Stimulated activated CD8-positive, alpha-beta memory T cell treated with anti-CD3 and anti-CD28 coated beads, Interleukin-4, amount 100 ng/mL, for 1 hour (primary cell): ENCODE data around the gene ARMH2.

Experiments used
- DNase-seq, 2 donors: peaks; one replicate each; pipeline ENCODE4 v3.0.0-alpha.2; 2020; ENCODE audit warnings: low read depth in 2 of 2, low spot score in 1 of 2

The ARMH2 gene

GRCh38 chr6:24821860-24822444 is 23.2 kb upstream of the ARMH2 start:
- DNase-seq: no peak

DNA sequence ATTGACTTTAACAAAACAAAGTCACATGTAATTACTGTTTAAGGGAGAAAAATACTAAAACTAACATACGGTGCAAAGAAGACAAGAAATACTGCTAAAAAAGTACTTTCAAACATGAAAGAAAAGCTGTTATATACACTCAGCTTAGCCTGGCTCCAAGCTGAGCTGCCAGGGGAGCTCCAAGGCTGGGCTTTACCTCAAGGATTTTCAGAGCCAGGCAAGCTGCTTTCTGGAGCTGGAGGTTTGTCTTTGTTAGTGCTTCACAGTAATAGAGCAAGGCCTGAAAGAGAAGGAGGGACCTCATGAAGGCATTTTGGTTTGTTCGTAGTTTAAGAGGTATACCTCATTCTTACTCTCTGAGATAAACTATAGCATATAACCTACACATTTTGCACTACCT is 19.6 kb upstream of the ARMH2 start:
- no peak for DNase-seq

DNA sequence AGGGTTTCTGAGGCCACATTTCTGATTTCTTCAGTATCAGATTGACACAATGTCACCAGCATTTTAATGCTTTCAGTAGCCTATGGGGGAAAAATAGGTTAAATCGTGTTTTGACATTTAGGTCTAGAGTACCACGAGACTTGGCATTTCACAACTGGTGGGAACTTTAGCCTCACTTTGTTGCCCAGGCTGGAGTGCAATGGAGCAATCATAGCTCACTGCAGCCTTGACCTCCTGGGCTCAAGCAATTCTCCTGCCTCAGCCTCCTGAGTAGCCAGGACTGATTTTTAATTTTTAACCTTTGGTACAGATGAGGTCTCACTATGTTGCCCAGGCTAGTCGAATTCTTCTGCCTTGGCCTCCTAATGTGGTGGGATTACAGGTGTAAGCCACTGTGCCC is 11.0 kb upstream of the ARMH2 start:
- no peak for DNase-seq

DNA sequence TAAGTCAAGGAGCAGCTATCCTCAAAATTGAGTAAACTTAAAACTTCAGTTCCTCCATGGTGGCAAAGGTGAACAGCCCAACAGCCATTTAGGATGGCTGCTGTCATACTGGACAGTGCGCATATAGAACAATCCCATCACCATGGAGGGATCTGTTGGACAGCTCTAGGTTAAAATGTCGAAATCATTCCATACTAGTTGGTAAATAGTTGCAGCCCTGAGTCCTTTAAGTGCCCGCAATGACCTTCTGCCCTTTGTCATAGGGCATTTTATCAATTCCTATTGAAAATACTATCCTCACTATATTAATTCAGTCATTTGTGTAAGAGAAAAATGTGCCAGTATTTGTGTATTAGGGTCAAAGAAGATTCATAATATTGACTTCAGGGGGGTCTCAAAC is 8.9 kb upstream of the ARMH2 start:
- DNase-seq: no peak

DNA sequence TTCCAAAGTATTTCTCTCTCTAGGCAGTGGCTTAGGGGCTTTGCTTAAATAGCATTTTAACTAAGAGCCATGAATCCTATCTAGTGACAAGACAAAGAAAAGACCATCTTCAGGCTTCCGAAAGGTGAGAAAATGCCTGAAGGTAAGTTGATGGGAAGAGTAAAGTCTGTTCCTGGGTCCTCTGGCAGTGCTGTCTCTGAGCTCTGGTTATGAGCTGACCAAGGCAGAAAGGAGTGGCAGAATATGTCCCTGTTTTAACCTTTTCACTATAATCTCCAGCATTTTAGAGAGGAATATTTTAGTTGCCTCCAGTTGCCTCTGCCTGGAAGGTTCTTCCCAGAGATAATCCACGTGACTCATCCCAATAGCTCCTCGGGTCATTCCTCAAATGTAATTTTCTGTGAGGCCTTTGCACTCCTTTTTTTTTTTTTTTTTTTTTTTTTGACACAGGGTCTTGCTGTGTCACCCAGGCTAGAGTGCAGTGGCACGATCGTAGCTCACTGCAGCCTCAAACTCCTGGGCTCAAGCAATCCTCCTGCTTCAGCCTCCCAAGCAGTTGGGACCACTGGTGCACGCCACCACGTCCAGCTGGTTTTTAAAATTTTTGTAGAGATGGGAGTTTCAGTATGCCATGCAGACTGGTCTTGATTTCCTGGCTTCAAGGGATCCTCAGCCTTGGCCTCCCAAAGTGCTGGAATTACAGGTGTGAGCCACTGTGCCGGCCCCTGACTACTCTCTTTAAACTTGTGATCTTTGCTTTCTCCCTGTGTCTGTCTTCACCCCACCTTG is 3.7 kb upstream of the ARMH2 start:
- no peak for DNase-seq

GRCh38 chr6:24799541-24799915 is 811 bp upstream of the ARMH2 start:
- DNase-seq: no peak

GRCh38 chr6:24797596-24798216 is 1.0 kb downstream of the ARMH2 start:
- no peak for DNase-seq

DNA sequence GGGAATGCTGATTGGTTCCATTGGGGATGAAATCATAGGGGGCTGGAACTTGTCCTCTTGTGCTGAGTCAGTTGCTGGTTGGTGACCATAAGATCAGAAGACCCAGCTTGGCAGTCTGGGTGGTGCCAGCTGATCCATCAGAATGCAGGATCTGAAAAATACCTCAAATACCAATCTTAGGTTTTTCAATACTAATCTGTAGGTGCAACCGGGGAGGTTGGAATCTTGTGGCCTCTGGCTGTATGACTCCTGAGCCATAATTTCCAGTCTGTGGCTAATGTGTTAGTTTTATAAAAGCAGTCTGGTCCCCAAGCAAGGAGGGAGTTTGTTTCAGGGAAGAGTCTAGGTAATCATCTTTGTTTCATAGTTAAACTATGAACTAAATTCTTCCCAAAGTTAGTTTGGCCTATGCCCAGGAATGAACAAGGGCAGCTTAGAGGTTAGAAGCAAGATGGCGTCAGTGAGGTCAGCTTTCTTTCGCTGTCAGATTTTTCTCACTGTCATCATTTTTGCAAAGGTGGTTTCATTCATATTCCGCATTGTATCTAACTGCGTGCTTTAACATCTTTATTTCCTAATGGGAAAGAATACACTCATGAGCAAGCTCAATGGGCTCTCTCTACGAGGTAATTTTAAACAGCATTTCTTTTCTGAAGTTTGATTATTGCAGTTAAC is 2.0 kb downstream of the ARMH2 start:
- no peak for DNase-seq

DNA sequence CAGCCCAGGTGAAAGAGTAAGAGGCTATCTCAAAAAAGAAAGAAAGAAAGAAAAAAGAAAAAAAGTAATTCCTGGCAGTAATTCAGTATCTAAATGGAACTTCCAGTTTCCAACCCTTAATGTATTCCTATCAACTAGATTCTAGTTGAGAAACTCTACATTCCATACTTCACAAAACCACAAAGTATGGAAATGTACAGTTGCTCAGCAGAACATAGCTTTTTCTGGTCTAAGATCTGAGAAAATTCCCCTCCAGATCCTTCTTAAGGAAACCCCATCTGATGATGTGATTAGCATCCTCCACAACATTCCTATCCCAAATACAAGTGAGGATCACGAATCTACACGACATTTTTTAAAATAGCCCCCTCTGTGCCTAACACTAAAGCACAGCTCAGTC is 3.6 kb downstream of the ARMH2 start:
- DNase-seq: no peak

GRCh38 chr6:24788031-24788665 is 10.6 kb downstream of the ARMH2 start:
- no peak for DNase-seq

DNA sequence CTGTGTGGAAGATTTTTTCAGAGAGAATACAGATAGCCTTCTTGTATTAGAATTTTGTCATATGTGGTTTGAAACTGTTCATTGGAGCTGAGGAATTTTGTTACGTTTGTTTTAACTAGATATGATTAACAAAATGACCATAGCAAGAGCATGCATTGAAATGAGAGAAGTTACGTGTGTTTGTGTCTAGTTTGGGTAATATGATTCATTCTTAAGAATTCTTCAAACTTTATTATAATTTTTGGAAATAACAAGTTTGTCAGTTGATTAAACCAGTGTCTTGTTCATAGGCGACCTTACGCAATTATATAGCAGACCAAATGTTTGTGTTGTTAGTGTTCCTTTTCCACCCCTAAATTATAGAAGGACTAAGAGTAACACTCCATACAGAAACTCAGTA is 18.5 kb downstream of the ARMH2 start:
- no peak for DNase-seq

- no peak for DNase-seq
Measured at GRCh38 chr6:24779416-24780016, 19.2 kb downstream of the ARMH2 start.

GRCh38 chr6:24778878-24779277 is 19.8 kb downstream of the ARMH2 start:
- no peak for DNase-seq

- DNase-seq: no peak
Measured at GRCh38 chr6:24778121-24778520, 20.6 kb downstream of the ARMH2 start.

GRCh38 chr6:24777227-24777626 is 21.5 kb downstream of the ARMH2 start:
- no peak for DNase-seq

DNA sequence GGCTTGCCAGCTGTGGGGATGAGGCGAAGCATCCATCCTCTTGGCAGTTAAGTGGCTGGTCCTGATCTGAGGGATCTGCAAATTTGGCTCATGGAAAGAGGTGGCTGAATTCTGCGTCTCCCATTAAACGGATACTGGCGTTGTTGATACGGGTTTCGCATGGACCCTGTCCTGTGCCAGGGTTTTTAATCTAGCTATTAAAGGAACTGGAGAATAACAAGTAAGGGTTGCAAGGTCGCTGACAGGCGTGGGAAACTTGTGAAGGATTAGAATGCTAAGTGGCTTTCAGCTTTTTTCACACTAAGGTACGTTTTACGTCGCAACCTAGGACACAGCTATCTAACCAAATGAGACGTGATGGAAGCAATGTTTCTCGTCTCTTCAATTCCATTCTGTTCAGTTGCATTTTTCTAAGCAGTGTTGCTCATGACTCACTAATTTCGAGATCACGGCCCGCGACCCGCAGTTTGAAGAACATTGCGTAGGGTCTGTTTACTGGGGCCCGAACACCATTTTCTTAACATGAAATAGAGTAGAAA is 23.1 kb downstream of the ARMH2 start:
- no peak for DNase-seq

DNA sequence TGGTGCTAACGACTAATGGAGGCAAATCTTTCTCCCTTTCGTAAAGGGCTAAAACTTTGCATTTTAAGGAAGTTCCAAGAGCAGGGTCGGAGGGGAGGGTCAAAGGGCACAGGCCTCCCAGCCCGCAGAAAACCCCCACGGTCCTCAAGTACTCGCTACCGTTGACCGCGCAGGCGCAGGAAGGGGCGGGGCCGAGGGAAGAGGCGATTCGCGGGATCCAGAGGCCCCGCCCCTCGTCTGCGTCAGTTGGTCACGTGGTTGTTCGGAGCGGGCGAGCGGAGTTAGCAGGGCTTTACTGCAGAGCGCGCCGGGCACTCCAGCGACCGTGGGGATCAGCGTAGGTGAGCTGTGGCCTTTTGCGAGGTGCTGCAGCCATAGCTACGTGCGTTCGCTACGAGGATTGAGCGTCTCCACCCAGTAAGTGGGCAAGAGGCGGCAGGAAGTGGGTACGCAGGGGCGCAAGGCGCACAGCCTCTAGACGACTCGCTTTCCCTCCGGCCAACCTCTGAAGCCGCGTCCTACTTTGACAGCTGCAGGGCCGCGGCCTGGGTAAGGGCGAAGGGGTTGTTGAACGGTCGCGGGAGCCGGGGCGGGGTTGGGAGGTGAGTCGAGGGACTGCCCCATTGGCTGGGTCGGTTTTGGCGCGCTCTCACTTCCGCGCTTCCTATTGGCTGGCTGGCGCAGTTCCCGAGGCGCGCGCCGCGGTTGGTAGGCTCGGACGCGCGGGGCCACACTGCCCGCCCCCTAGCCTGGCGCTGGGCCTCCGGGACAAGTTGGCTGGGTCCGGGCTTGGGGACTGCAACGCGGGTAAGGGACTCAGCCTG is 23.8 kb downstream of the ARMH2 start, which contains the start of gene GMNN:
Gene GMNN (plus strand): TSS at position 242 of the 824 bp plus-strand sequence. CDS start 2,310 bp downstream, outside the sequence.
- peak; percentile 95 to 98 for DNase-seq

- DNase-seq: no peak
Measured at GRCh38 chr6:24768361-24768760, 30.4 kb downstream of the ARMH2 start.

DNA sequence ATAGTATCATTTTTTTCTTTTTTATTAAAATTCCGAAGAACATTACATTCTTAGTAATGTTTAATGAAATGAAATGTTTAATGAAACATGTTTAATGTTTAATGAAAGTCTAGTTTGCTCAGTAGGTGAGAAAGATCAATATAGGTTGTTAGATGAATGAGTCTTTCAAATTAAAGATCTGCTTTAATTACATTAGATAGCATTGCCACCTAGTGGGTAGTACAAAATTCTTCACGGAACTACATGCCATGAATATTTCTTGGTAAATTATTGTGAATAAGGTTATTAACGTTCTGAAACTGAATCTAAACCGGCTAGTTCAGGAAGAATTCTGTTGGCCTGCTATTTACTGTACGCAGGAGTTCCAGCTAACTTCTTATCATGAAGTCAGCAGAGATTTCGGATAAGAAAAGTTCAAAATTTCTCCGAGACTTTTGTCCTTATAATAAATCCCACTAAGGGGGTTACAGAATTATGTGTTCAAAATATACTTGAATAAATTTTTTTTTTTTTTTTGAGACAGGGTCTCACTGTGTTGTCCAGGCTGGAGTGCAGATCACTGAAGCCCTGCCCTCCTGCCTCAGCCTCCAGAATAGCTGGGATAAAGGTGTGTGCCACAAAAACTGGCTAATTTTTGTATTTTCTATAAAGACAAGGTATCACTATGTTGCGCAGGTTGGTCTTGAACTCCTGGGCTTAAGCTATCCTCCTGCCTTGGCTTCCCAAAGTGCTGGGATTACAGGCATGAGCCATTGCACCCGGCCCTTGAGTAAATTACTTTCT is 31.8 kb downstream of the ARMH2 start:
- no peak for DNase-seq
